Stimulated activated CD4-positive, alpha-beta T cell treated with anti-CD3 and anti-CD28 coated beads, Interleukin-2, amount 100 ng/mL, for 24 hours (primary cell): ENCODE data around the gene GNG11.
"Not testable (repeated sequence)": the region's sequence is repeated elsewhere in the genome, so short reads cannot be mapped to it uniquely, and the experiment has no call there.

Experiments
- DNase-seq, 2 donors: peaks; one replicate each; pipeline ENCODE4 v3.0.0-alpha.2; 2020

GNG11 gene

GRCh38 chr7:93911661-93912060, 9.9 kb upstream of the GNG11 start:
- not testable (repeated sequence) for DNase-seq

- no peak for DNase-seq
These were observed 8.3 kb upstream of the GNG11 start for GRCh38 chr7:93913197-93913596.

- no peak for DNase-seq
These were observed 6.9 kb upstream of the GNG11 start for GRCh38 chr7:93914581-93915066.

GRCh38 chr7:93915206-93915842, 6.2 kb upstream of the GNG11 start:
- not testable (repeated sequence) for DNase-seq

- not testable (repeated sequence) for DNase-seq
These were observed 5.6 kb upstream of the GNG11 start for GRCh38 chr7:93915888-93916287.

- DNase-seq = not testable (repeated sequence)
These were observed 5.2 kb upstream of the GNG11 start for GRCh38 chr7:93916315-93916714.

GRCh38 chr7:93920496-93921182, 896 bp upstream of the GNG11 start:
- DNase-seq = no peak

GRCh38 chr7:93921186-93921585, 349 bp upstream of the GNG11 start:
- DNase-seq = no peak

- no peak for DNase-seq
These were observed 1.8 kb downstream of the GNG11 start for GRCh38 chr7:93923296-93923695.

- no peak for DNase-seq
These were observed 2.4 kb downstream of the GNG11 start for GRCh38 chr7:93923942-93924341.

GRCh38 chr7:93926800-93927199, 5.3 kb downstream of the GNG11 start:
- DNase-seq = no peak

- no peak for DNase-seq
These were observed 6.0 kb downstream of the GNG11 start for GRCh38 chr7:93927585-93927984.

- DNase-seq = no peak
These were observed 10.1 kb downstream of the GNG11 start for GRCh38 chr7:93931655-93932054.

GRCh38 chr7:93933156-93933555, 11.6 kb downstream of the GNG11 start:
- no peak for DNase-seq

- no peak for DNase-seq
These were observed 13.6 kb downstream of the GNG11 start for GRCh38 chr7:93935102-93935501.

- DNase-seq = no peak
These were observed 16.3 kb downstream of the GNG11 start for GRCh38 chr7:93937818-93938217.

GRCh38 chr7:93938293-93938692, 16.8 kb downstream of the GNG11 start:
- no peak for DNase-seq

- no peak for DNase-seq
These were observed 20.4 kb downstream of the GNG11 start for GRCh38 chr7:93941945-93942344.

GRCh38 chr7:93943816-93944540, 22.4 kb downstream of the GNG11 start:
- DNase-seq = no peak

GRCh38 chr7:93944673-93945072, 23.1 kb downstream of the GNG11 start:
- no peak for DNase-seq

- DNase-seq = no peak
These were observed 23.5 kb downstream of the GNG11 start for GRCh38 chr7:93945083-93945482.

- no peak for DNase-seq
These were observed 24.4 kb downstream of the GNG11 start for GRCh38 chr7:93945756-93946535.

- DNase-seq = no peak
These were observed 26.6 kb downstream of the GNG11 start for GRCh38 chr7:93948106-93948505.
